GM23248 (cell line): ENCODE measurements around the gene SLIT3. TPM values are rescaled to one million over a fixed set of nuclear protein-coding genes. Genes with fewer than 3 reads are reported as not detected.

Experiments
- DNase-seq: peaks from one replicate; pipeline ENCODE4 v3.0.0-alpha.2; 2015
- H2AFZ ChIP-seq: fragments of 200-600 bp; sonication (generic); 2 replicates; pipeline ENCODE4 v1.6.1; 2016; ENCODE audit warnings: antibody characterized with exemption
- H3F3A ChIP-seq: fragments of 200-600 bp; sonication (generic); 2 replicates; pipeline ENCODE4 v1.6.1; 2016; ENCODE audit warnings: mild to moderate bottlenecking, antibody characterized with exemption, mixed run types; ENCODE audit not compliant: insufficient read depth
- H3K27ac ChIP-seq: fragments of 200-600 bp; sonication (generic); 2 replicates; pipeline ENCODE4 v1.5.1; 2016; ENCODE audit warnings: mild to moderate bottlenecking
- H3K27me3 ChIP-seq: fragments of 200-600 bp; sonication (generic); replicated peaks from 2 replicates; pipeline ENCODE4 v1.6.1; 2016; ENCODE audit warnings: mild to moderate bottlenecking; ENCODE audit not compliant: insufficient read depth
- H3K36me3 ChIP-seq: fragments of 200-600 bp; sonication (generic); 2 replicates; pipeline ENCODE4 v1.6.1; 2016; ENCODE audit warnings: low read depth, mild to moderate bottlenecking
- H3K4me1 ChIP-seq: fragments of 200-600 bp; sonication (generic); 2 replicates; pipeline ENCODE4 v1.6.1; 2016; ENCODE audit warnings: mild to moderate bottlenecking; ENCODE audit not compliant: insufficient read depth
- H3K4me2 ChIP-seq: fragments of 200-600 bp; sonication (generic); one replicate; pipeline ENCODE4 v1.6.1; 2016; ENCODE audit warnings: mild to moderate bottlenecking; ENCODE audit not compliant: unreplicated experiment
- H3K4me3 ChIP-seq: fragments of 200-600 bp; sonication (generic); 2 replicates; pipeline ENCODE4 v1.5.1; 2016; ENCODE audit warnings: mild to moderate bottlenecking
- H3K79me2 ChIP-seq: fragments of 200-600 bp; sonication (generic); 2 replicates; pipeline ENCODE4 v1.6.1; 2016; ENCODE audit warnings: mild to moderate bottlenecking; ENCODE audit not compliant: insufficient read depth
- H3K9ac ChIP-seq: fragments of 200-600 bp; sonication (generic); 2 replicates; pipeline ENCODE4 v1.6.1; 2016; ENCODE audit warnings: mild to moderate bottlenecking
- H3K9me2 ChIP-seq: fragments of 200-600 bp; sonication (generic); 2 replicates; pipeline ENCODE4 v1.6.1; 2016; ENCODE audit warnings: mixed run types, mild to moderate bottlenecking, moderate library complexity; ENCODE audit not compliant: insufficient read depth
- H3K9me3 ChIP-seq: fragments of 200-600 bp; sonication (generic); one replicate; pipeline ENCODE4 v1.6.1; 2017; ENCODE audit warnings: low read depth
- H4K20me1 ChIP-seq: fragments of 200-600 bp; sonication (generic); 2 replicates; pipeline ENCODE4 v1.6.0; 2016; ENCODE audit not compliant: insufficient read depth
- EZH2 ChIP-seq: fragments of 200-600 bp; sonication (generic); IDR thresholded peaks from 2 replicates; pipeline ENCODE4 v1.6.1; 2018; ENCODE audit warnings: antibody characterized with exemption, mild to moderate bottlenecking; ENCODE audit not compliant: insufficient read depth, poor library complexity, severe bottlenecking
- EZH2phosphoT487 ChIP-seq: fragments of 200-600 bp; sonication (generic); IDR thresholded peaks from 2 replicates; pipeline ENCODE4 v1.6.1; 2018; ENCODE audit warnings: antibody characterized with exemption, moderate library complexity, mild to moderate bottlenecking, low read depth; ENCODE audit not compliant: insufficient read depth
- WGBS, 2 experiments: methylation state at CpG; one replicate each; pipeline ENCODE4 v1.1.6; 2015 to 2017; ENCODE audit warnings: low lambda C conversion rate in 2 of 2, low coverage in 1 of 2; ENCODE audit errors: missing lambda C conversion rate in 2 of 2; 5-methylcytosine and 5-hydroxymethylcytosine counted together
- in situ Hi-C: fragments of 300-500 bp; cut with MboI; formaldehyde crosslinking; loops from 2 replicates; pipeline ENCODE4 v1.15.0; 2020
- polyA plus RNA-seq: library from polyadenylated mRNA; unstranded; fragments of >200 nt; fragmentation: Nextera tagmentation; extraction: Ambion mirVana; gene quantifications from 2 replicates; pipeline ENCODE4 v1.2.1, GENCODE V29; 2016
- total RNA-seq: library from RNA; depleted of rRNA; stranded (reverse); fragments of >200 nt; shearing (Covaris generic); gene quantifications from 2 replicates; pipeline ENCODE4 v1.2.3, GENCODE V29; 2014

Gene SLIT3
- total and polyA plus RNA-seq, 2 experiments from 2014 or later = 61.9 to 100 TPM

- Histone ChIP-seq H3F3A (peaks cover 24% of the 10 kb centered on the region), H3K36me3 (no peaks in the 10 kb centered on the region), H4K20me1 (no peaks in the 10 kb centered on the region), H2AFZ (peak overlapping the region; percentile 76), H3K27me3 (no peaks in the 10 kb centered on the region), H3K9ac (peak overlapping the region; percentile 61), H3K9me3 (no peaks in the 10 kb centered on the region), H3K27ac (peak overlapping the region; percentile 87), H3K9me2 (no peaks in the 10 kb centered on the region), H3K4me2 (peak overlapping the region; percentile 52), H3K4me1 (peaks cover 30% of the 10 kb centered on the region), H3K79me2 (no peaks in the 10 kb centered on the region), H3K4me3 (peak overlapping the region; percentile 49)
- in situ Hi-C loops = no loop called here
- peak; percentile 91 for DNase-seq
- WGBS, 2 experiments = 1% methylated on average over 7 of the region's 7 CpGs
- no peak for TF ChIP-seq EZH2
- no peak for TF ChIP-seq EZH2phosphoT487
Measured at GRCh38 chr5:169094586-169095409, 206.1 kb downstream of the SLIT3 start.

GRCh38 chr5:169091396-169091980 is 209.5 kb downstream of the SLIT3 start:
- 86 to 90% methylated on average over 9 of the region's 9 CpGs for whole genome bisulfite sequencing, 2 experiments
- Histone ChIP-seq H3K36me3 (no peaks in the 10 kb centered on the region), H3K9me2 (no peaks in the 10 kb centered on the region), H3K4me2 (no peak overlapping the region), H3K9ac (no peak overlapping the region), H3F3A (peaks cover 24% of the 10 kb centered on the region), H3K9me3 (no peaks in the 10 kb centered on the region), H4K20me1 (no peaks in the 10 kb centered on the region), H3K4me1 (peaks cover 19% of the 10 kb centered on the region), H3K27ac (no peak overlapping the region), H3K27me3 (no peaks in the 10 kb centered on the region), H3K79me2 (peaks cover 5% of the 10 kb centered on the region; the same call in 1 of the 2 replicates), H3K4me3 (no peak overlapping the region), H2AFZ (no peak overlapping the region)
- in situ Hi-C loops = no loop called here
- no peak for DNase-seq
- TF ChIP-seq EZH2 = no peak
- TF ChIP-seq EZH2phosphoT487 = no peak

- in situ Hi-C loops = no loop called here
- Histone ChIP-seq H3K4me2 (no peak overlapping the region), H3K79me2 (peaks cover 6% of the 10 kb centered on the region; the same call in 1 of the 2 replicates), H3K4me1 (peaks cover under 1% of the 10 kb centered on the region; the same call in 1 of the 2 replicates), H4K20me1 (no peaks in the 10 kb centered on the region), H2AFZ (no peak overlapping the region), H3K36me3 (no peaks in the 10 kb centered on the region), H3K9ac (no peak overlapping the region), H3K9me3 (no peaks in the 10 kb centered on the region), H3K9me2 (no peaks in the 10 kb centered on the region), H3F3A (peaks cover 6% of the 10 kb centered on the region), H3K4me3 (no peak overlapping the region), H3K27ac (no peak overlapping the region), H3K27me3 (no peaks in the 10 kb centered on the region)
- TF ChIP-seq EZH2phosphoT487 (no peak), EZH2 (no peak)
- no peak for DNase-seq
- WGBS, 2 experiments = 90 to 97% methylated on average over 3 of the region's 3 CpGs
Measured at GRCh38 chr5:169089343-169089742, 211.6 kb downstream of the SLIT3 start.

- no peak for DNase-seq
- no peak overlapping the region for H2AFZ ChIP-seq
- TF ChIP-seq EZH2 (no peak), EZH2phosphoT487 (no peak)
- no peaks in the 10 kb centered on the region for H3K9me3 ChIP-seq
- no peak overlapping the region for H3K27ac ChIP-seq
- H3F3A ChIP-seq = no peaks in the 10 kb centered on the region
- H3K79me2 ChIP-seq = peaks cover 8% of the 10 kb centered on the region
- H4K20me1 ChIP-seq = no peaks in the 10 kb centered on the region
- no peaks in the 10 kb centered on the region for H3K9me2 ChIP-seq
- no peak overlapping the region for H3K9ac ChIP-seq
- H3K4me2 ChIP-seq = no peak overlapping the region
- H3K4me3 ChIP-seq = no peak overlapping the region
- 87 to 90% methylated on average over 11 of the region's 11 CpGs for WGBS, 2 experiments
- in situ Hi-C loops = no loop called here
- no peaks in the 10 kb centered on the region for H3K36me3 ChIP-seq
- H3K27me3 ChIP-seq = no peaks in the 10 kb centered on the region
- H3K4me1 ChIP-seq = no peaks in the 10 kb centered on the region
Measured at GRCh38 chr5:169088028-169088725, 212.8 kb downstream of the SLIT3 start.
